ENCODE measurements around the gene ACTR6. TPM values are rescaled to one million over a fixed set of nuclear protein-coding genes. Genes with fewer than 3 reads are reported as not detected.
"Not testable (repeated sequence)": the region's sequence is repeated elsewhere in the genome, so short reads cannot be mapped to it uniquely, and the experiment has no call there.

ACTR6 gene
- polyA plus RNA-seq, 1 experiment: 5.6 TPM

GRCh38 chr12:100184549-100185145, 16.0 kb upstream of the ACTR6 start:
- POLR2A ChIA-PET: no interaction called here
- no peak for TF ChIP-seq CTCF (IDR thresholded peaks at IDR 0.05; ENCODE audit: insufficient read depth, low read depth, low read length)
- H3K27me3 ChIP-seq (ENCODE audit: control insufficient read depth, insufficient read depth, low read length): no peaks in the 10 kb centered on the region
- no peaks in the 10 kb centered on the region for H3K36me3 ChIP-seq (ENCODE audit: control insufficient read depth, insufficient read depth, low read length)
- no peak for DNase-seq (ENCODE audit: low read depth)
- no peak overlapping the region for H3K4me3 ChIP-seq (ENCODE audit: low read depth, low read length)
- CTCF ChIA-PET: interaction anchor here (1.3 to 2.2 kb wide), 3 partner anchors 11 to 56 kb away, joined by 3 to 6 read pairs (median 4); no protein-coding TSS in a partner anchor

- H3K4me3 ChIP-seq (ENCODE audit: low read depth, low read length): no peak overlapping the region
Measured at GRCh38 chr12:100185361-100185894, 15.2 kb upstream of the ACTR6 start.

GRCh38 chr12:100186071-100186470, 14.5 kb upstream of the ACTR6 start:
- Histone ChIP-seq H3K27me3 (ENCODE audit: control insufficient read depth, insufficient read depth, low read length) (no peaks in the 10 kb centered on the region), H3K36me3 (ENCODE audit: control insufficient read depth, insufficient read depth, low read length) (no peaks in the 10 kb centered on the region), H3K4me3 (ENCODE audit: low read depth, low read length) (no peak overlapping the region)
- DNase-seq (ENCODE audit: low read depth): no peak
- ChIA-PET CTCF (interaction anchor here (1.0 to 1.6 kb wide), 3 partner anchors 14 to 57 kb away, joined by 3 to 4 read pairs (median 3); partner anchors contain the start of gene ACTR6), POLR2A (no interaction called here)
- no peak for TF ChIP-seq CTCF (IDR thresholded peaks at IDR 0.05; ENCODE audit: insufficient read depth, low read depth, low read length)

More at GRCh38 chr12:100185361-100185894, 15.2 kb upstream of the ACTR6 start:
- no peak for TF ChIP-seq CTCF (IDR thresholded peaks at IDR 0.05; ENCODE audit: insufficient read depth, low read depth, low read length)
- POLR2A ChIA-PET: no interaction called here
- no peaks in the 10 kb centered on the region for H3K27me3 ChIP-seq (ENCODE audit: control insufficient read depth, insufficient read depth, low read length)
- CTCF ChIA-PET: interaction anchor here (1.0 to 2.2 kb wide), 5 partner anchors 10 to 56 kb away, joined by 3 to 6 read pairs (median 3); partner anchors contain the start of gene ACTR6
- no peak for DNase-seq (ENCODE audit: low read depth)
- H3K36me3 ChIP-seq (ENCODE audit: control insufficient read depth, insufficient read depth, low read length): no peaks in the 10 kb centered on the region

- Histone ChIP-seq H3K36me3 (ENCODE audit: control insufficient read depth, insufficient read depth, low read length) (no peaks in the 10 kb centered on the region), H3K4me3 (ENCODE audit: low read depth, low read length) (no peak overlapping the region), H3K27me3 (ENCODE audit: control insufficient read depth, insufficient read depth, low read length) (no peaks in the 10 kb centered on the region)
- POLR2A ChIA-PET: no interaction called here
- no peak for TF ChIP-seq CTCF (IDR thresholded peaks at IDR 0.05; ENCODE audit: insufficient read depth, low read depth, low read length)
- CTCF ChIA-PET: interaction anchor here (0.6 kb wide), 1 partner anchor 1639 kb away, joined by 3 read pairs; no protein-coding TSS in a partner anchor
- DNase-seq (ENCODE audit: low read depth): no peak
Measured at GRCh38 chr12:100187068-100187467, 13.5 kb upstream of the ACTR6 start.

GRCh38 chr12:100187857-100188519, 12.6 kb upstream of the ACTR6 start:
- CTCF ChIA-PET: no interaction called here
- no peaks in the 10 kb centered on the region for H3K36me3 ChIP-seq (ENCODE audit: control insufficient read depth, insufficient read depth, low read length)
- no peaks in the 10 kb centered on the region for H3K27me3 ChIP-seq (ENCODE audit: control insufficient read depth, insufficient read depth, low read length)
- H3K4me3 ChIP-seq (ENCODE audit: low read depth, low read length): no peak overlapping the region
- no peak for TF ChIP-seq CTCF (IDR thresholded peaks at IDR 0.05; ENCODE audit: insufficient read depth, low read depth, low read length)
- POLR2A ChIA-PET: no interaction called here
- DNase-seq (ENCODE audit: low read depth): no peak

GRCh38 chr12:100188888-100189635, 11.6 kb upstream of the ACTR6 start:
- DNase-seq (ENCODE audit: low read depth); H3K27me3 ChIP-seq (ENCODE audit: control insufficient read depth, insufficient read depth, low read length); CTCF ChIA-PET; H3K36me3 ChIP-seq (ENCODE audit: control insufficient read depth, insufficient read depth, low read length); POLR2A ChIA-PET; H3K4me3 ChIP-seq (ENCODE audit: low read depth, low read length): not testable (repeated sequence)

All from BJ (cell line).